ENCODE data around the gene WDPCP.
"Not testable (repeated sequence)": the region's sequence is repeated elsewhere in the genome, so short reads cannot be mapped to it uniquely, and the experiment has no call there.

The WDPCP gene

DNA sequence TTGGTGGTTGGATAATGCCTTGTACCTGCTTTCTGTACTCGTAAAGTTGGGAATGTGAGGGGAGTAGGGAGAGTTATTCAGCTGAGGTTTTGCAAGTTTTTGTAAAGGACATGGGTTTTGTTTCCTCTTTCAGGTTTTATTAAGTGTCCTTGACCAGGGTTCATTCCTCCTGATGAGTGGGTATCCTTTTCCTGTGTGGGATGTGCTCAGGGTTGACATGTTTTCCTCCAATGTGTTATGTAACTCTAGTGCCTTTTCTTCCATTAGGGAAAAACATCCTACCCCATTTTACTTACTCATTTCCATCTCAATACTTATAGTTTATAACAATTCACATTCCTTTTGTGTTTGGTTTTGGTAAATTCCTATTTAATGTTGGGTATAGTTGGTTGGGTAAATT lies 489.2 kb downstream of the WDPCP start:
- DNase-seq (ENCODE audit: low read depth), result no peak

DNA sequence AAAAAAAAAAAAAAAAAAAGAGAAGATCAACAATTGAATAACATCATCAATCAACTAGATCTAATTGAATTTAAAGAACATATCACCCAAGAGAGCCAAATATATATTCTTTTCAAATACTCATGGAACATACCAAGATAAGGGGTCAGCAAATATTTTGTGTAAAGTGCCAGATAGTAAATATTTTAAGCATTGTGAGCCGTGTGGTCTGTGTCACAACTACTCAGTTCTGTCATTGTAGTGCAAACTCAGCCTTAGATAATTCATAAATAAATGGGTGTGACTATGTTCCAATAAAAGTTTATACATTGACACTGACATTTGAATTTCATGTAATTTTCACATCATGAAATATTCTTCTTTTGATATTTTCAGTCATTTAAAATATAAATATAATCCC lies 491.8 kb downstream of the WDPCP start:
- no peak for DNase-seq (ENCODE audit: low read depth)

DNA sequence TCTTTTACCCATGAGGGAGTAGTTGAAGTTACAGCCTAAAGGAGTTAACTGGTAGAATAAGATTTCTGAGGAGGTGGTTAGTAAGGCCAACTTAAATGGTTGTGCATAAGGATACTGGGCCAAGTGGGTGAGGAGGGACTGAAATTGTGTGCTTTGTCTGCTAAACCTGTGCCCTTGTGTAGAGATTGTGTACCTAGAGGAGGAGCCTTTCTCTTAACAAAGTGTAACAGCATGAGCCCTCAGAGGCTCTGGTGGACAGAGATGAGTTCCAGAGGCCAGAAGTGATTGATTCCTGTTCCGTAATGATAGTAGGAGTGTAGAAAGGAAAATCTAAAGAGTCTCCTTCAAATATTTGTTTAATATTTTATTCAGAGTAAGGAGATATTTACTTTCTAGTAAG lies 494.8 kb downstream of the WDPCP start:
- no peak for DNase-seq (ENCODE audit: low read depth)

DNA sequence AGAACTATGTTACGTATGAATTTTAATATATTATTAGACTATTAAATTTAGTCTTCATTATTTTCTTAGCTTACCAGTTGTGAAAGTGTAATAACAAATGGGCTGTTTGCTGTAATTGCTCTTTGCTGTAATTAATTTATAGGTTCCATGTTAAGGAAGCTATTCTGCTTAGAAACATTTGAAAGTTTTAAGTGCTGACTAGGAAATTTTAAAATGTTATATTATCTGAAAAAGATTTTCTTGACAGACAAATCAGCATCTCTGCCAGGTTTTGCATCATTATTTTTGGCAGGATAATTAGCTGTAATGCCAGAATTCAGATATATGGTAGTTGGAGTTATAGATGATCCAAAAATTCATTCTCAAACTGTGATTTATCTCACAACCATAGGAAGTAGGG lies 495.4 kb downstream of the WDPCP start:
- no peak for DNase-seq (ENCODE audit: low read depth)

DNA sequence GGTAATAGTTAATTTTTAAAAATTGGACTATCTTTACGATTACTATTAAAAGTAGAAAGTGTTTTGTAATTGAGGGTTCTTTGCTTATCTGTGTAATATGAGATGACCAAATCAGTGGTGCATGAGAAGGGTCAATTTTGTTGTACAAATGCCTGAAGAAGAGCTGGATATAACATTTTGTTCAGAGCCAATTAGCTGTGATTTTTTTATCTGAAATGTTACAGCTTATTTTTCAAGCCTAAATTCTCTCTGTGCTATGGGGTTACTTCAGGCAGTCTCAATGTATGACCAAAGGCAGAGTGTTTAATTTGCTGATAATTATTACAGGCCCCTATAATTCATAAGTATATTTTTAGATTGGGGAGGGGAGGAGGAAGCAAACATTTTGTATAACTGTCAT lies 495.9 kb downstream of the WDPCP start:
- no peak for DNase-seq (ENCODE audit: low read depth)

DNA sequence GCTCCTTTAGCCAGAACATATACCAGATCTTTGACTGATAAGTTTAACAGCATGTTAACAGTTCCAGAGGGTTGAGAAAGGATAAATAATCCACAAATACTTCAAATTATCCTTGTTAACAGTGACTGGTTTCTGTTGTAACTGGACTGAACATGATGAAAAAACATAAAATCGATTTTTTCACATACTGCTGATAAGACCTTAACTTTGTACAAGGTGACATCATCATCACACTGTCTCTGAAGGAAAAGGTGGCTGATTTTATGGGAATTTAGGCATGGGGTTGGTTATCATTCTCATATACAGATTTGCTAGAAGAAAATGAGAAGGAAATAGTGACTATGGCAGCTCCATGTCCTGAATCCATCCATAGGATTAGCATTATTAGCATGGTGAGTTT lies 501.6 kb downstream of the WDPCP start:
- no peak for DNase-seq (ENCODE audit: low read depth)

DNA sequence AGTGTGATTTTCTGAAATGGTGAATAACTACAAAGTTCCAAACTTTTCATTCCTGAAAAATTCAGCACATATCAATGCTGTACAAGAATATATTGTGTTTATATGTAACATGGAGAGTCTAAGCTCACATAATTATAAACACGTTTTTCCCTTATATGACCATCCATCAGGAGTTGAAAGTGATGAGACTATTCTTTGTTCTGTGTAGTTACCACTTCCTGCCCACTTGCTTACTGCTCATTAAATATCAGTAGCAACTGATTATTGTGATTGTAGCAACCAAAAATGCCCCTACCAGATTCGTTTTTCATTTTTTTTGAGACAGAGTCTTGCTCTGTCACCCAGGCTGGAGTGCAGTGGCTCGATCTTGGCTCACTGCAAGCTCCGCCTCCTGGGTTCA lies 506.9 kb downstream of the WDPCP start:
- DNase-seq (ENCODE audit: low read depth), result no peak

DNA sequence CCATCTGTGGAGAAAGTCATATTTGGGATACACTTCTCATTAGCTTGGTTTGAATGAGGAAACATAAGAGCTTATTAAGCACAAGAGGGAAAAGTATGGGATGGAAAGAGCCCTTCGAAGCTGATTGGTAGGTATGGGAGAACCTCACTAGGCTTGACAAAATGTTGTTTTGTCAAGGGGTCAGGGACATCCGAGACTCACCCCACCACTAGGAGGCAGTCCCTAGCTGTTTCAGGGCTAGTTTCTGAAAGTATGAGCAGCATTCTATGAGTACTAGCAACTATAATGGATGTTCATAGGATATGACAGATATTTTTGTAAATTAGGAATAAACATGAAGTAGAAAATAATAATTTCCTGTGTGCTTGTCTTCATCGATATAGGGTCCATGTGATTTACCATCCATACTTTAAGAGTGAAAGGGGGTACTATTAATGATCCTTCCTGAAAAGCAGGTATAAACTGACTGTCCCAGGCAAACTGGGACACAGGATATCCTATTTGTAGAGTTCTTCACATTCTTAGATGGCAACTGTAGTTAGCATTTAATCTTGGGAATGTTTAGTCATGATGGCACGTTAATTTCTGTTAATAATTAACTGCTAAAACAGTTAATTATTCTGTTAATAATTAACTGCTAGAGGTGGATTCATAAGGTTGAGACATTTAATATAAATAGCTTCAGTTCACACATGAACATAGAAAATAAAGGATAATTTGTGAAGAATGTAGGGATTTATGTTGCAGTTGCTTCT lies 509.2 kb downstream of the WDPCP start:
- DNase-seq (ENCODE audit: low read depth), result no peak

DNA sequence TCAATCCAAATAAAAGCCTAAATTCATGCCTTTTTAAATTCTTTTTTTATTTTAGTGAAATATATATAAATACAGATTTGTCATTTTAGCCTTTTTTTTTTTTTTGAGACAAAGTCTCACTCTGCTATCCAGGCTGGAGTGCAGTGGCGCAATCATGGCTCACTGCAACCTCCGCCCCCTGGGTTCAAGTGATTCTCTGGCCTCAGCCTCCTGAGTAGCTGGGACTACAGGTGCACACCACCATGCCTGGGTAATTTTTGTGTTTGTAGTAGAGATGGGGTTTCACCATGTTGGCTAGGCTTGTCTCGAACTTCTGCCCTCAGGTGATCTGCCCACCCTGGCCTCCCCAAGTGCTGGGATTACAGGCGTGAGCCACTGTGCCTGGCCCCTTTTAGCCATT lies 513.9 kb downstream of the WDPCP start:
- DNase-seq (ENCODE audit: low read depth), result not testable (repeated sequence)

DNA sequence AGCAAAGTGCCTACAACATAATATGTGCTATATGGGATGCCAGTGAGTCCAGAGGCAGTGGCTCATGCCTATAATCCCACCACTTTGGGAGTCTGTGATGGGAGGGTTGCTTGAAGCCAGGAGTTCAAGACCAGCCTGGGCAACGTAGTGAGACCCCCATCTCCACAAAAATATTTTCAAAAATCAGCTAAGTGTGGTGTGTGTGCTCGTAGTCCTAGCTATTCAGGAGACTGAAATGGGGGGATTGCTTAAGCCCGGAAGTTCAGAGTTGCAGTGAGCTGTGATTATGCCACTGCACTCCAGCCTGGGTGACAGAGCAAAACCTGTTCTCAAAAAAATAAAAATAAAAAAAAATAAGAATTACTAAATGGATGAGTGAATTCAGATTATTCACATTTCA lies 514.3 kb downstream of the WDPCP start:
- no peak for DNase-seq (ENCODE audit: low read depth)

DNA sequence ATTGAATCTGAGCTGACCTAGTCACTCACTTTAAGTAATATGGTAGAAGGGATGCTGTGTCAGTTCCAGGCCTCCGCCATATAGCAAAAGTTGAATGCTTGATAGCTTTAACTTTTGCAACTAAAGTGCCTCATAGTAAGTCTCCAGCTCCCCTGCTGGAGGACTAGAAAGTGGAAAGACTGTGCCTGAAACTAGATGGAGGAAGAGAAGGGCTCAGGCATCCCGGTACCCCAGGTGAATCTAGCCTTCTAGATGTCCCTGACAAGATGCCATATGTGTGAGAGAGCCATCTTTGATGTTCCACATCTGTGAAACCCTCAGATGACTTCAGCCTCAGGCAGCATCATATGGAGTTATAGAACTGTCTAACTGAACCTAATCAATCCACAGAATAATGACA lies 516.6 kb downstream of the WDPCP start:
- no peak for DNase-seq (ENCODE audit: low read depth)

All from stimulated activated CD8-positive, alpha-beta memory T cell treated with anti-CD3 and anti-CD28 coated beads, Interleukin-15, amount 100 ng/mL, for 24 hours (primary cell).